SJCRH30 (cell line): Measurements from ENCODE around the gene ABHD2. TPM values are rescaled to one million over a fixed set of nuclear protein-coding genes. Genes with fewer than 3 reads are reported as not detected.

Source experiments
- DNase-seq, 2 experiments: peaks; one replicate each; pipeline ENCODE4 v3.0.0-alpha.2; 2015 to 2020
- H3K27ac ChIP-seq: fragments of 250-450 bp; sonication (Bioruptor Pico); 2 replicates; pipeline ENCODE4 v1.5.1; 2020; ENCODE audit warnings: mild to moderate bottlenecking, moderate library complexity
- H3K27me3 ChIP-seq: fragments of 250-450 bp; sonication (Bioruptor Pico); 2 replicates; pipeline ENCODE4 v1.5.1; 2020; ENCODE audit warnings: mild to moderate bottlenecking, moderate library complexity
- H3K36me3 ChIP-seq: fragments of 250-450 bp; sonication (Bioruptor Pico); 2 replicates; pipeline ENCODE4 v1.5.1; 2020; ENCODE audit warnings: mild to moderate bottlenecking, moderate library complexity
- H3K4me1 ChIP-seq: fragments of 250-450 bp; sonication (Bioruptor Pico); 2 replicates; pipeline ENCODE4 v1.5.1; 2020; ENCODE audit warnings: mild to moderate bottlenecking, moderate library complexity
- H3K4me3 ChIP-seq: fragments of 250-450 bp; sonication (Bioruptor Pico); 2 replicates; pipeline ENCODE4 v1.5.1; 2020; ENCODE audit warnings: mild to moderate bottlenecking, moderate library complexity
- H3K9me3 ChIP-seq: fragments of 250-450 bp; sonication (Bioruptor Pico); replicated peaks from 2 replicates; pipeline ENCODE4 v1.5.1; 2020; ENCODE audit warnings: mild to moderate bottlenecking, moderate library complexity
- total RNA-seq: library from RNA; depleted of rRNA; stranded (reverse); fragments of >200 nt; shearing (Covaris generic); gene quantifications from 2 replicates; pipeline ENCODE4 v1.2.3, GENCODE V29; 2014

The ABHD2 gene
- total RNA-seq, 1 experiment from 2014 or later: 27.7 TPM

DNA sequence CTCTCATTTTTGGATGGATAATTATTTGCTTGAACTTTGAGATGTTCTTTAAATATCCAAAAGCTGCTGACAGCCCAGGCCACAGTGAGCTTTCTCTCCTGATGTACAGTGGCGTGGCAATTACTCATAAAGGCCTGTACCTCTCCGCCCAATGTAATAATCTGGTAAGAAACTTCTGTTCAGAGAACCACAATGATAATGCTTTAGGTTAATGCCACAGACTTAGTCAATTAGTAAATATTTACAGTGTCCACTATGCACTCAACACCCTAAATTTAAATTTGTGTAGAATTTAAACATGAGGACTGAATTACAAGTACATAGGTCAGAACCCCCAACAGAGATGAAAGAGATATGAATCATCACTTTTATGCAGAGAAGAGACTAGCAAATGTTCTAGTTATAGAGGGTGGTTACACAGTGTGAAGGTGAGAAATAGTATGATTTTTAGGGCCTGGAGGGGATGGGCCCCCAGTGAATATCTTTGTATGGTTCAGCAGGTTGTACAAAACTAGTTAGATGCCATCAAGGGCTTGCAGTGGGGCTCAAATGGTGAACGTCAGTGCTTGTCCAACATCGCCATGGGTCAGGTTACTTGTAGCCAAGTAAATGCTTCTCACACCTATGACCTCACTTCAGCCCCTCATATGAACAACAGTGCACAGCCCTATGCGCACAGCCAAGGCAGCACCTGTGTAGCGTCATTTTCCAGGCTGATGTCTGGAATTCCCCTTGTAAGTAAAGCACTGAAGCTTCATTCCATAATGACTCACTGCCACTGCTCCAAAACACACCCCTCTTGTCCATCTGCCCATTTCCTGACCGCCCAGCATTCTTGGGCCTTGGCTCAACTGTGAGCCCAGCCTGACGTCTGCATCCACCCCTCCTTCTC, 13.3 kb downstream of the ABHD2 start:
- Histone ChIP-seq H3K36me3 (no peaks in the 10 kb centered on the region), H3K27ac (peak overlapping the region; percentile 28), H3K9me3 (no peaks in the 10 kb centered on the region), H3K4me3 (no peak overlapping the region), H3K4me1 (peaks cover 38% of the 10 kb centered on the region), H3K27me3 (no peaks in the 10 kb centered on the region)
- DNase-seq: peak; percentile 64 to 66

GRCh38 chr15:89103481-89104171, 15.4 kb downstream of the ABHD2 start:
- Histone ChIP-seq H3K9me3 (no peaks in the 10 kb centered on the region), H3K4me1 (peaks cover 29% of the 10 kb centered on the region), H3K27me3 (no peaks in the 10 kb centered on the region), H3K27ac (no peak overlapping the region), H3K4me3 (no peak overlapping the region), H3K36me3 (peaks cover 4% of the 10 kb centered on the region; the same call in 1 of the 2 replicates)
- DNase-seq: no peak

GRCh38 chr15:89104172-89104564, 15.9 kb downstream of the ABHD2 start:
- Histone ChIP-seq H3K9me3 (no peaks in the 10 kb centered on the region), H3K27me3 (no peaks in the 10 kb centered on the region), H3K27ac (no peak overlapping the region), H3K4me1 (peaks cover 29% of the 10 kb centered on the region), H3K4me3 (no peak overlapping the region), H3K36me3 (peaks cover 4% of the 10 kb centered on the region; the same call in 1 of the 2 replicates)
- DNase-seq: no peak

DNA sequence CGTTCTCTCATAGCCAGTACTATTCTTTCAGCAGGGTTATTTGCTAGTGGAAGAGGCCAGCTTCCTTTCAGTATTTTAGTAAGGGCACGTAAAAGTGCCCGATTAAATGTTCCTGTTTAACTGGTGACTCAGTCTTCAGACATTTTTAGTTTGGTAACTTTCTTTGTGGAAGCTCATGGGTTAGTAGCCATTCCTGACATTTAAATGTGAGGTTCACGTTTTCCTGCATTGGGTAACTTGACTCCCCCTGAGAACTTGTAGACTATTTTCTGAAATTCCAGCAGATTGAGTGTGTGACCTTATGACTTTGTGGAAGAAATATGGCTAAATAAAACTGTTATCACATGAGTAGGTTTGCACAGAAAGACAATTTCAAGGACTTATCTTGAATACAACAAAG, 16.9 kb downstream of the ABHD2 start:
- H3K9me3 ChIP-seq: no peaks in the 10 kb centered on the region
- no peak overlapping the region for H3K27ac ChIP-seq
- H3K36me3 ChIP-seq: peaks cover 4% of the 10 kb centered on the region; the same call in 1 of the 2 replicates
- peaks cover 29% of the 10 kb centered on the region for H3K4me1 ChIP-seq
- H3K4me3 ChIP-seq: no peak overlapping the region
- peak in 1 of 2 experiments; percentile 15 for DNase-seq
- no peaks in the 10 kb centered on the region for H3K27me3 ChIP-seq

GRCh38 chr15:89106200-89106599, 17.9 kb downstream of the ABHD2 start:
- Histone ChIP-seq H3K27ac (no peak overlapping the region), H3K4me3 (no peak overlapping the region), H3K4me1 (peaks cover 23% of the 10 kb centered on the region), H3K9me3 (no peaks in the 10 kb centered on the region), H3K27me3 (no peaks in the 10 kb centered on the region), H3K36me3 (peaks cover 4% of the 10 kb centered on the region; the same call in 1 of the 2 replicates)
- DNase-seq: no peak

DNA sequence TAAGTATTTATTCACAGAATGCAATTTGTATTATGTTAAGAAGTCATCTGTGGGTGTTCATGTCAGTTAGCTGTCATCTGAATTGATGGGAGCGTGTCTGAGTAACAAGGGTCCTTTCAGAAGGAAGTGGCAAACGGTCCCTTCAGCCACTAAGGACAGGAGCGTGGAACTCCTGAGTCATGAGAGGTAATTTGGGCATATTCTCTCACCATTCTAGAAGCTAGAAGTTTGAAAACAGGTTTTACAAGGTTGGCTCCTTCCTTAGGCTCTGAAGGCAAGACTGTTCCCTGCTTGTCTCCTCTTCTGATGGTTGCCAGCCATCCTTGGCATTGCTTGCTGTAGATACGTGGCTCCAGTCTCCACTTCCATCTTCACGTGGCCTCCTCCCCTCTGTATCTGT, 19.7 kb downstream of the ABHD2 start:
- Histone ChIP-seq H3K9me3 (no peaks in the 10 kb centered on the region), H3K36me3 (peaks cover 4% of the 10 kb centered on the region; the same call in 1 of the 2 replicates), H3K4me1 (peaks cover 13% of the 10 kb centered on the region), H3K4me3 (no peak overlapping the region), H3K27me3 (no peaks in the 10 kb centered on the region), H3K27ac (no peak overlapping the region)
- no peak for DNase-seq

DNA sequence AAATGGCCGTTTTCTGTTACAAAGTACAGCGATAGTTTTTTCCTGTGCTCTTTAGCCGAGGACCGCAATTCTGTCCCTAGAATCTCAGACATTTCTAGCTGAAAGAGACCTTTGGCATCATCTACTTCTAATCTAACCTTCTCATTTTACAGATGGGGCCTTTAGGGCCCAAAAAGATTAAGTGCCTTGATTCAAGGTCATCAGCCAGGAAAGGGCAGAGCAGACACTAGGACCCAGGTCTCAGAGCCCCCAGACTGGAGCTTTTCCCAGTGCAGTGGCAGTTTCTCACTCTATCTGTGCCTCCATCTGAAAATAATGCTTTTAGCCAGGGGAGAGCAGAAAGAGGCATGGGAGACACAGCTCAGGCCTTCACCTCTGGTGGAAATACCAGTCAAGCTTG, 20.6 kb downstream of the ABHD2 start:
- Histone ChIP-seq H3K27ac (no peak overlapping the region), H3K4me3 (no peak overlapping the region), H3K36me3 (peaks cover 4% of the 10 kb centered on the region; the same call in 1 of the 2 replicates), H3K9me3 (no peaks in the 10 kb centered on the region), H3K4me1 (peaks cover 13% of the 10 kb centered on the region), H3K27me3 (no peaks in the 10 kb centered on the region)
- no peak for DNase-seq

GRCh38 chr15:89109238-89109637, 21.0 kb downstream of the ABHD2 start:
- Histone ChIP-seq H3K4me1 (peaks cover 13% of the 10 kb centered on the region), H3K36me3 (peaks cover 4% of the 10 kb centered on the region; the same call in 1 of the 2 replicates), H3K27me3 (no peaks in the 10 kb centered on the region), H3K27ac (no peak overlapping the region), H3K4me3 (no peak overlapping the region), H3K9me3 (no peaks in the 10 kb centered on the region)
- no peak for DNase-seq

- H3K27ac ChIP-seq: no peak overlapping the region
- DNase-seq: no peak
- no peak overlapping the region for H3K4me3 ChIP-seq
Measured at GRCh38 chr15:89110060-89110459, 21.8 kb downstream of the ABHD2 start.

DNA sequence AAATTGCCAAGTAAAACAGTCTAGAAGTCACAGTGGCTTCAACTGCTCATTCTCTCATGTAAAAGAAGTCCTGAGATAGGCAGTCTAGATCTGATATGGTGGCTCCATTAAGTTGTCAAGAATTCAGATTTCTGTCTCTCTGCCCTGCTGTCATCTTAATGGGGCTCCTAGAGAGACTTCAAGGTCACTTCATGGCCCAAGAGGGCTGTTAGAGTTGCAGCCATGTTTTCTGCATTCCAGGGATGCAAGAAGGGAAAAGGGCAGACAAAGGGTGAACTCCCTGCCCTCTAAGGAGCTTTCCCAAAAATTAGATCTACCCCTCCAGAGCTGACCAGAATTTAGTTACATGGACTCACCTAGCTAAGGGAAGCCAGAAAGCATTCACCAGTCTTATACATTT, 23.1 kb downstream of the ABHD2 start:
- no peak overlapping the region for H3K27ac ChIP-seq
- no peaks in the 10 kb centered on the region for H3K9me3 ChIP-seq
- H3K4me3 ChIP-seq: no peak overlapping the region
- no peaks in the 10 kb centered on the region for H3K27me3 ChIP-seq
- H3K4me1 ChIP-seq: peaks cover 6% of the 10 kb centered on the region; the same call in 1 of the 2 replicates
- DNase-seq: no peak
- H3K36me3 ChIP-seq: peaks cover 4% of the 10 kb centered on the region; the same call in 1 of the 2 replicates

More at GRCh38 chr15:89110060-89110459, 21.8 kb downstream of the ABHD2 start:
- Histone ChIP-seq H3K9me3 (no peaks in the 10 kb centered on the region), H3K27me3 (no peaks in the 10 kb centered on the region), H3K36me3 (peaks cover 4% of the 10 kb centered on the region; the same call in 1 of the 2 replicates), H3K4me1 (peaks cover 10% of the 10 kb centered on the region)

- Histone ChIP-seq H3K27ac (no peak overlapping the region), H3K9me3 (no peaks in the 10 kb centered on the region), H3K27me3 (no peaks in the 10 kb centered on the region), H3K4me3 (no peak overlapping the region), H3K36me3 (peaks cover 6% of the 10 kb centered on the region; the same call in 1 of the 2 replicates), H3K4me1 (peaks cover 6% of the 10 kb centered on the region; the same call in 1 of the 2 replicates)
- no peak for DNase-seq
Measured at GRCh38 chr15:89111961-89112340, 23.7 kb downstream of the ABHD2 start.

- Histone ChIP-seq H3K9me3 (no peaks in the 10 kb centered on the region), H3K4me1 (peaks cover 6% of the 10 kb centered on the region; the same call in 1 of the 2 replicates), H3K27me3 (no peaks in the 10 kb centered on the region), H3K36me3 (peaks cover 9% of the 10 kb centered on the region; the same call in 1 of the 2 replicates), H3K27ac (no peak overlapping the region), H3K4me3 (no peak overlapping the region)
- DNase-seq: peak in 1 of 2 experiments; percentile 17
Measured at GRCh38 chr15:89112341-89112971, 24.2 kb downstream of the ABHD2 start.

DNA sequence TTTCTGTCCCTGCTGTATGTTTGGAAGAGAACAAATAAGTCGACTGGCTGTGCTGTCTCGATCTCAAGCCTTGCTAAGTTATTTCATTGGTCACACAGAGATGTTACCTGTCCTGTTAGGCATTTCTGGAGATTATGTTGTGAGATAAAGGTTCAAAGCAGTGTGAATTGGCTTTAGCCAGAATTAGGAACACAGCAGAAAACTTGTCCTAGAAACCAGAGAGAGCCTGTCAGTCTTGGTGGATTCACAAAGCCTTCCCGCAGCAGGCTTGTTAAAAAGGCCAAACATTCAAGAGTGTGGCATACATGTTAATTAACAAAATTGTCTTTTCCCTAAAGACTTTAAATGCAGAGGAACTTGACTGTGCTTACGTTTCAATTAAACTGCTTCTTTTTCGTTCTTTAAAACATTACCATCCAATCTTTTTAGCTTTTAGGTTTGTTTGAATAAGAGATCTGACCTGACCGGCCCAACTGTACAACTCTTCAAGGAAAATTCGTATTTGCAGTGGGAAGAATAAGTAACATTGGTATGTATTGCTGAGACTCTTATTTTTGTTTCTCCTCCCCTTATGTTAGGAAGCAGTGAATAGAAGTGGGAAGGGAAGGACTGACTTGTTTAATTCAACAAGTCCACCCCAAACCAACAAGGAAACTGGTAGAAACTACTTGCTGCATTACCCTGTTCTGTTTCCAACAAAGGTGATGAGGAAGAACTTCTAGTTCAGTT, 25.2 kb downstream of the ABHD2 start:
- Histone ChIP-seq H3K27ac (no peak overlapping the region), H3K36me3 (peaks cover 6% of the 10 kb centered on the region; the same call in 1 of the 2 replicates), H3K9me3 (no peaks in the 10 kb centered on the region), H3K4me1 (peaks cover 6% of the 10 kb centered on the region; the same call in 1 of the 2 replicates), H3K4me3 (no peak overlapping the region), H3K27me3 (no peaks in the 10 kb centered on the region)
- DNase-seq: no peak

- no peaks in the 10 kb centered on the region for H3K9me3 ChIP-seq
- H3K27ac ChIP-seq: no peak overlapping the region
- DNase-seq: no peak
- peaks cover 10% of the 10 kb centered on the region; the same call in 1 of the 2 replicates for H3K36me3 ChIP-seq
- peaks cover 6% of the 10 kb centered on the region; the same call in 1 of the 2 replicates for H3K4me1 ChIP-seq
- H3K4me3 ChIP-seq: no peak overlapping the region
- H3K27me3 ChIP-seq: no peaks in the 10 kb centered on the region
Measured at GRCh38 chr15:89114990-89115389, 26.7 kb downstream of the ABHD2 start.
